ENCODE results near the gene SLC9A6. TPM values are rescaled to one million over a fixed set of nuclear protein-coding genes. Genes with fewer than 3 reads are reported as not detected.

Gene SLC9A6
- total and polyA plus RNA-seq, 2 experiments from 2014 or later = 7.2 to 17.1 TPM

DNA sequence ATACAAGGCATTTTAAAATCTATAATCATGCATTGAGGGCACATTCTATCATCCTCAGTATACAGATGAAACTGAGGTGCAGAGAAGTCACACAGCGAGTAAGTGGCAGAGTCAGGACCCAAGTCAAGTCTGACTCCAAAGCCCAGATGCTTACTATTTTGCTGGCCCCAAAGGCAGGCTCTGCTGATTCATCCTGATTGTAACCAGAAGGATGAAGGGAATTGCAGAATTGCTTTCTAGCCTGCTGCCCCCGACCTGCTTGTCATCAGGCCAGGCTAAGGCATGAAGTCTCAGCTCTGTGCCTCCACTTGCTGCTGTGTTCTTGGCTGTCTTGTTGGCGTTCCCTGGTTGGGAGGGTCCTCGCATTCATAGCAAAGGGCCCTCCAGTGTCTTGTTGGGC lies 62.7 kb downstream of the SLC9A6 start:
- Histone ChIP-seq H3K27ac (ENCODE audit: low read depth) (no peak overlapping the region), H3K27me3 (ENCODE audit: insufficient read depth) (no peaks in the 10 kb centered on the region), H3K4me3 (no peak overlapping the region), H3K79me2 (replicated peaks; ENCODE audit: insufficient read depth) (no peaks in the 10 kb centered on the region), H2AFZ (no peak overlapping the region), H3F3A (replicated peaks; ENCODE audit: low read depth) (no peaks in the 10 kb centered on the region), H3K9me2 (ENCODE audit: insufficient read depth) (no peaks in the 10 kb centered on the region), H3K4me1 (ENCODE audit: insufficient read depth) (no peaks in the 10 kb centered on the region), H3K36me3 (ENCODE audit: insufficient read depth) (no peaks in the 10 kb centered on the region), H3K4me2 (no peak overlapping the region), H4K20me1 (replicated peaks; ENCODE audit: insufficient read depth) (no peaks in the 10 kb centered on the region)
- TF ChIP-seq EZH2 (IDR thresholded peaks at IDR 0.05; ENCODE audit: low read depth, unreplicated experiment) = no peak
- no peak for TF ChIP-seq CREB1 (CRISPR knock-in tag; IDR thresholded peaks at IDR 0.05; ENCODE audit: low read depth)
- no peak for TF ChIP-seq ZNF114 (CRISPR knock-in tag; IDR thresholded peaks at IDR 0.05)
- TF ChIP-seq, protein P1, sequence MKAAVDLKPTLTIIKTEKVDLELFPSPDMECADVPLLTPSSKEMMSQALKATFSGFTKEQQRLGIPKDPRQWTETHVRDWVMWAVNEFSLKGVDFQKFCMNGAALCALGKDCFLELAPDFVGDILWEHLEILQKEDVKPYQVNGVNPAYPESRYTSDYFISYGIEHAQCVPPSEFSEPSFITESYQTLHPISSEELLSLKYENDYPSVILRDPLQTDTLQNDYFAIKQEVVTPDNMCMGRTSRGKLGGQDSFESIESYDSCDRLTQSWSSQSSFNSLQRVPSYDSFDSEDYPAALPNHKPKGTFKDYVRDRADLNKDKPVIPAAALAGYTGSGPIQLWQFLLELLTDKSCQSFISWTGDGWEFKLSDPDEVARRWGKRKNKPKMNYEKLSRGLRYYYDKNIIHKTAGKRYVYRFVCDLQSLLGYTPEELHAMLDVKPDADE (IDR thresholded peaks at IDR 0.05) = no peak
- TF ChIP-seq STAT1 (IDR thresholded peaks at IDR 0.05; ENCODE audit: unreplicated experiment) = no peak
- no peak for TF ChIP-seq EZH2phosphoT487 (IDR thresholded peaks at IDR 0.05; ENCODE audit: unreplicated experiment)
- TF ChIP-seq, protein P2, sequence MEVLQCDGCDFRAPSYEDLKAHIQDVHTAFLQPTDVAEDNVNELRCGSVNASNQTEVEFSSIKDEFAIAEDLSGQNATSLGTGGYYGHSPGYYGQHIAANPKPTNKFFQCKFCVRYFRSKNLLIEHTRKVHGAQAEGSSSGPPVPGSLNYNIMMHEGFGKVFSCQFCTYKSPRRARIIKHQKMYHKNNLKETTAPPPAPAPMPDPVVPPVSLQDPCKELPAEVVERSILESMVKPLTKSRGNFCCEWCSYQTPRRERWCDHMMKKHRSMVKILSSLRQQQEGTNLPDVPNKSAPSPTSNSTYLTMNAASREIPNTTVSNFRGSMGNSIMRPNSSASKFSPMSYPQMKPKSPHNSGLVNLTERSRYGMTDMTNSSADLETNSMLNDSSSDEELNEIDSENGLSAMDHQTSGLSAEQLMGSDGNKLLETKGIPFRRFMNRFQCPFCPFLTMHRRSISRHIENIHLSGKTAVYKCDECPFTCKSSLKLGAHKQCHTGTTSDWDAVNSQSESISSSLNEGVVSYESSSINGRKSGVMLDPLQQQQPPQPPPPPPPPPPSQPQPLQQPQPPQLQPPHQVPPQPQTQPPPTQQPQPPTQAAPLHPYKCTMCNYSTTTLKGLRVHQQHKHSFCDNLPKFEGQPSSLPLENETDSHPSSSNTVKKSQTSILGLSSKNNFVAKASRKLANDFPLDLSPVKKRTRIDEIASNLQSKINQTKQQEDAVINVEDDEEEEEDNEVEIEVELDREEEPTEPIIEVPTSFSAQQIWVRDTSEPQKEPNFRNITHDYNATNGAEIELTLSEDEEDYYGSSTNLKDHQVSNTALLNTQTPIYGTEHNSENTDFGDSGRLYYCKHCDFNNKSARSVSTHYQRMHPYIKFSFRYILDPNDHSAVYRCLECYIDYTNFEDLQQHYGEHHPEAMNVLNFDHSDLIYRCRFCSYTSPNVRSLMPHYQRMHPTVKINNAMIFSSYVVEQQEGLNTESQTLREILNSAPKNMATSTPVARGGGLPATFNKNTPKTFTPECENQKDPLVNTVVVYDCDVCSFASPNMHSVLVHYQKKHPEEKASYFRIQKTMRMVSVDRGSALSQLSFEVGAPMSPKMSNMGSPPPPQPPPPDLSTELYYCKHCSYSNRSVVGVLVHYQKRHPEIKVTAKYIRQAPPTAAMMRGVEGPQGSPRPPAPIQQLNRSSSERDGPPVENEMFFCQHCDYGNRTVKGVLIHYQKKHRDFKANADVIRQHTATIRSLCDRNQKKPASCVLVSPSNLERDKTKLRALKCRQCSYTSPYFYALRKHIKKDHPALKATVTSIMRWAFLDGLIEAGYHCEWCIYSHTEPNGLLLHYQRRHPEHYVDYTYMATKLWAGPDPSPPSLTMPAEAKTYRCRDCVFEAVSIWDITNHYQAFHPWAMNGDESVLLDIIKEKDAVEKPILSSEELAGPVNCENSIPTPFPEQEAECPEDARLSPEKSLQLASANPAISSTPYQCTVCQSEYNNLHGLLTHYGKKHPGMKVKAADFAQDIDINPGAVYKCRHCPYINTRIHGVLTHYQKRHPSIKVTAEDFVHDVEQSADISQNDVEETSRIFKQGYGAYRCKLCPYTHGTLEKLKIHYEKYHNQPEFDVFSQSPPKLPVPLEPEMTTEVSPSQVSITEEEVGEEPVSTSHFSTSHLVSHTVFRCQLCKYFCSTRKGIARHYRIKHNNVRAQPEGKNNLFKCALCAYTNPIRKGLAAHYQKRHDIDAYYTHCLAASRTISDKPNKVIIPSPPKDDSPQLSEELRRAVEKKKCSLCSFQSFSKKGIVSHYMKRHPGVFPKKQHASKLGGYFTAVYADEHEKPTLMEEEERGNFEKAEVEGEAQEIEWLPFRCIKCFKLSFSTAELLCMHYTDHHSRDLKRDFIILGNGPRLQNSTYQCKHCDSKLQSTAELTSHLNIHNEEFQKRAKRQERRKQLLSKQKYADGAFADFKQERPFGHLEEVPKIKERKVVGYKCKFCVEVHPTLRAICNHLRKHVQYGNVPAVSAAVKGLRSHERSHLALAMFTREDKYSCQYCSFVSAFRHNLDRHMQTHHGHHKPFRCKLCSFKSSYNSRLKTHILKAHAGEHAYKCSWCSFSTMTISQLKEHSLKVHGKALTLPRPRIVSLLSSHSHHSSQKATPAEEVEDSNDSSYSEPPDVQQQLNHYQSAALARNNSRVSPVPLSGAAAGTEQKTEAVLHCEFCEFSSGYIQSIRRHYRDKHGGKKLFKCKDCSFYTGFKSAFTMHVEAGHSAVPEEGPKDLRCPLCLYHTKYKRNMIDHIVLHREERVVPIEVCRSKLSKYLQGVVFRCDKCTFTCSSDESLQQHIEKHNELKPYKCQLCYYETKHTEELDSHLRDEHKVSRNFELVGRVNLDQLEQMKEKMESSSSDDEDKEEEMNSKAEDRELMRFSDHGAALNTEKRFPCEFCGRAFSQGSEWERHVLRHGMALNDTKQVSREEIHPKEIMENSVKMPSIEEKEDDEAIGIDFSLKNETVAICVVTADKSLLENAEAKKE (CRISPR knock-in tag; IDR thresholded peaks at IDR 0.05) = no peak
- TF ChIP-seq ZNF331 (CRISPR knock-in tag; IDR thresholded peaks at IDR 0.05; ENCODE audit: low read depth) = no peak
- TF ChIP-seq, protein P3, sequence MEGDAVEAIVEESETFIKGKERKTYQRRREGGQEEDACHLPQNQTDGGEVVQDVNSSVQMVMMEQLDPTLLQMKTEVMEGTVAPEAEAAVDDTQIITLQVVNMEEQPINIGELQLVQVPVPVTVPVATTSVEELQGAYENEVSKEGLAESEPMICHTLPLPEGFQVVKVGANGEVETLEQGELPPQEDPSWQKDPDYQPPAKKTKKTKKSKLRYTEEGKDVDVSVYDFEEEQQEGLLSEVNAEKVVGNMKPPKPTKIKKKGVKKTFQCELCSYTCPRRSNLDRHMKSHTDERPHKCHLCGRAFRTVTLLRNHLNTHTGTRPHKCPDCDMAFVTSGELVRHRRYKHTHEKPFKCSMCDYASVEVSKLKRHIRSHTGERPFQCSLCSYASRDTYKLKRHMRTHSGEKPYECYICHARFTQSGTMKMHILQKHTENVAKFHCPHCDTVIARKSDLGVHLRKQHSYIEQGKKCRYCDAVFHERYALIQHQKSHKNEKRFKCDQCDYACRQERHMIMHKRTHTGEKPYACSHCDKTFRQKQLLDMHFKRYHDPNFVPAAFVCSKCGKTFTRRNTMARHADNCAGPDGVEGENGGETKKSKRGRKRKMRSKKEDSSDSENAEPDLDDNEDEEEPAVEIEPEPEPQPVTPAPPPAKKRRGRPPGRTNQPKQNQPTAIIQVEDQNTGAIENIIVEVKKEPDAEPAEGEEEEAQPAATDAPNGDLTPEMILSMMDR (conservative IDR thresholded peaks at IDR 0.05; ENCODE audit: low read depth in 2 of 2) = no peak
- no peak for TF ChIP-seq NANOG (IDR thresholded peaks at IDR 0.05; ENCODE audit: borderline replicate concordance)
- TF ChIP-seq, protein P4, sequence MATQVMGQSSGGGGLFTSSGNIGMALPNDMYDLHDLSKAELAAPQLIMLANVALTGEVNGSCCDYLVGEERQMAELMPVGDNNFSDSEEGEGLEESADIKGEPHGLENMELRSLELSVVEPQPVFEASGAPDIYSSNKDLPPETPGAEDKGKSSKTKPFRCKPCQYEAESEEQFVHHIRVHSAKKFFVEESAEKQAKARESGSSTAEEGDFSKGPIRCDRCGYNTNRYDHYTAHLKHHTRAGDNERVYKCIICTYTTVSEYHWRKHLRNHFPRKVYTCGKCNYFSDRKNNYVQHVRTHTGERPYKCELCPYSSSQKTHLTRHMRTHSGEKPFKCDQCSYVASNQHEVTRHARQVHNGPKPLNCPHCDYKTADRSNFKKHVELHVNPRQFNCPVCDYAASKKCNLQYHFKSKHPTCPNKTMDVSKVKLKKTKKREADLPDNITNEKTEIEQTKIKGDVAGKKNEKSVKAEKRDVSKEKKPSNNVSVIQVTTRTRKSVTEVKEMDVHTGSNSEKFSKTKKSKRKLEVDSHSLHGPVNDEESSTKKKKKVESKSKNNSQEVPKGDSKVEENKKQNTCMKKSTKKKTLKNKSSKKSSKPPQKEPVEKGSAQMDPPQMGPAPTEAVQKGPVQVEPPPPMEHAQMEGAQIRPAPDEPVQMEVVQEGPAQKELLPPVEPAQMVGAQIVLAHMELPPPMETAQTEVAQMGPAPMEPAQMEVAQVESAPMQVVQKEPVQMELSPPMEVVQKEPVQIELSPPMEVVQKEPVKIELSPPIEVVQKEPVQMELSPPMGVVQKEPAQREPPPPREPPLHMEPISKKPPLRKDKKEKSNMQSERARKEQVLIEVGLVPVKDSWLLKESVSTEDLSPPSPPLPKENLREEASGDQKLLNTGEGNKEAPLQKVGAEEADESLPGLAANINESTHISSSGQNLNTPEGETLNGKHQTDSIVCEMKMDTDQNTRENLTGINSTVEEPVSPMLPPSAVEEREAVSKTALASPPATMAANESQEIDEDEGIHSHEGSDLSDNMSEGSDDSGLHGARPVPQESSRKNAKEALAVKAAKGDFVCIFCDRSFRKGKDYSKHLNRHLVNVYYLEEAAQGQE (IDR thresholded peaks at IDR 0.05; ENCODE audit: unreplicated experiment) = no peak
- TF ChIP-seq POLR2AphosphoS5 (IDR thresholded peaks at IDR 0.05; ENCODE audit: low read depth) = no peak
- Mint-ChIP-seq H3K4me1 (peaks cover 11% of the 10 kb centered on the region; the same call in 2 of the 3 replicates), H3K27me3 (ENCODE audit: insufficient read depth, low read depth, poor library complexity) (no peaks in the 10 kb centered on the region), H3K36me3 (ENCODE audit: low read depth) (peaks cover 3% of the 10 kb centered on the region; the same call in 2 of the 3 replicates), H3K9me3 (no peaks in the 10 kb centered on the region), H3K27ac (no peak overlapping the region), H3K4me3 (no peak overlapping the region)
- DNase-seq (ENCODE audit: low spot score) (no peak), ATAC-seq (no peak)
